ENCODE data around the gene SPEM2.

DNA sequence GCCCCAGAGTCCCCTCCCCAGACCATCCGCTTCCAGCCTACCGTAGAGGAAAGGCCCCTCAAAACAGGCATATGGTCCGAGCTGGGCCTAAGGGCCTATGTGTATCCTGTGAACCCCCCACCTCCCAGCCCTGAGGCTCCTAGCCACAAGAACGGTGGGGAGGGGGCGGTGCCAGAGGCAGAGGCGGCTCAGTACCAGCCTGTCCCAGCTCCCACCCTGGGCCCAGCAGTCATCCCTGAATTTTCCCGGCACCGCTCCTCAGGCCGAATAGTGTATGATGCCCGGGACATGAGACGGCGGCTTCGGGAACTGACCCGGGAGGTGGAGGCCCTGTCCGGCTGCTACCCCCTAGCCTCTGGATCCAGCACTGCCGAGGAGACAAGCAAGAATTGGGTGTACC lies 4.2 kb upstream of the SPEM2 start:
- TF ChIP-seq, protein P1, sequence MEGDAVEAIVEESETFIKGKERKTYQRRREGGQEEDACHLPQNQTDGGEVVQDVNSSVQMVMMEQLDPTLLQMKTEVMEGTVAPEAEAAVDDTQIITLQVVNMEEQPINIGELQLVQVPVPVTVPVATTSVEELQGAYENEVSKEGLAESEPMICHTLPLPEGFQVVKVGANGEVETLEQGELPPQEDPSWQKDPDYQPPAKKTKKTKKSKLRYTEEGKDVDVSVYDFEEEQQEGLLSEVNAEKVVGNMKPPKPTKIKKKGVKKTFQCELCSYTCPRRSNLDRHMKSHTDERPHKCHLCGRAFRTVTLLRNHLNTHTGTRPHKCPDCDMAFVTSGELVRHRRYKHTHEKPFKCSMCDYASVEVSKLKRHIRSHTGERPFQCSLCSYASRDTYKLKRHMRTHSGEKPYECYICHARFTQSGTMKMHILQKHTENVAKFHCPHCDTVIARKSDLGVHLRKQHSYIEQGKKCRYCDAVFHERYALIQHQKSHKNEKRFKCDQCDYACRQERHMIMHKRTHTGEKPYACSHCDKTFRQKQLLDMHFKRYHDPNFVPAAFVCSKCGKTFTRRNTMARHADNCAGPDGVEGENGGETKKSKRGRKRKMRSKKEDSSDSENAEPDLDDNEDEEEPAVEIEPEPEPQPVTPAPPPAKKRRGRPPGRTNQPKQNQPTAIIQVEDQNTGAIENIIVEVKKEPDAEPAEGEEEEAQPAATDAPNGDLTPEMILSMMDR (conservative IDR thresholded peaks at IDR 0.05; ENCODE audit: low read depth, low read length): no peak
- TF ChIP-seq EZH2 (IDR thresholded peaks at IDR 0.05; ENCODE audit: borderline replicate concordance, low read depth, low read length, poor library complexity, severe bottlenecking): no peak
